Measurements from ENCODE around the gene LDLRAD3. TPM values are rescaled to one million over a fixed set of nuclear protein-coding genes. Genes with fewer than 3 reads are reported as not detected.

LDLRAD3 gene
- total RNA-seq, 1 experiment from 2014 or later = 55.7 TPM

DNA sequence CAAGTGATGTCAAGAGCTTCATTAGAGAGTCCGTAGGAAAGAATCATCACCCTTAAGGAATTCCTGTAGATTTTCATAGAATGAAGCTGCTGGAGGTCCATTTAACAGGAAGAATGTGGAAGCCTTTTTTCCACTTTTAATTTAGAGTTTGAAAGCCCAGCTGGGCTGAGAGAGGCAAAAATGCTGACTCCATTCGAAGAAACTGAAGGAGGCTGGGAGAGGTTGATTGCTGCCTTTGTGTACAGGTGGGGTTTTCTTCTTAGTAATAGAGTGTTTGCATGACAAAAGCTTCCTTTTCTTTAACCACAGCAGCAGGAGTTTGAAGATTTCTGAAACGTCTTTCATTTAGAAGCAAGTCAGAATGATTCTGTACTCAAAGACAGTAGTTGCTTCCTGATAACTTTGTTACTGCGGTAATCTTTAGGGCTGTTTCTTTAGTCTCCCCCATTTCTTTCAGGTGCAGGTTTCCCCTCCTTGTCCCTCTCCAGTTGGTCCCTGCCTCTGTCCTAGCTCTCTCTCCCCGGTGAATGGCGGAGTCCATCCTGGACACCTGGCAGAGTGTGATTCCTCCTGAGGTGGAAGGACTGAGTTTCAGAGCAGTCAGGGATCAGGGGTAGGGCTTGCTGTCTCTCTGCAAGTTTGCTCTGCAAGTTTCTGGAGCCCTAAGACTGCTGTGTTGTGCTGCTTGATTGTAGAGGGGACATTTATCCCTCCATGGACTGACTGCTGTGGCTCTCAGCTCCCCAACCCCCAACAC, 166.2 kb downstream of the LDLRAD3 start:
- no peak overlapping the region for H3K4me3 Mint-ChIP-seq (ENCODE audit: unreplicated experiment)
- TF ChIP-seq, protein P1, sequence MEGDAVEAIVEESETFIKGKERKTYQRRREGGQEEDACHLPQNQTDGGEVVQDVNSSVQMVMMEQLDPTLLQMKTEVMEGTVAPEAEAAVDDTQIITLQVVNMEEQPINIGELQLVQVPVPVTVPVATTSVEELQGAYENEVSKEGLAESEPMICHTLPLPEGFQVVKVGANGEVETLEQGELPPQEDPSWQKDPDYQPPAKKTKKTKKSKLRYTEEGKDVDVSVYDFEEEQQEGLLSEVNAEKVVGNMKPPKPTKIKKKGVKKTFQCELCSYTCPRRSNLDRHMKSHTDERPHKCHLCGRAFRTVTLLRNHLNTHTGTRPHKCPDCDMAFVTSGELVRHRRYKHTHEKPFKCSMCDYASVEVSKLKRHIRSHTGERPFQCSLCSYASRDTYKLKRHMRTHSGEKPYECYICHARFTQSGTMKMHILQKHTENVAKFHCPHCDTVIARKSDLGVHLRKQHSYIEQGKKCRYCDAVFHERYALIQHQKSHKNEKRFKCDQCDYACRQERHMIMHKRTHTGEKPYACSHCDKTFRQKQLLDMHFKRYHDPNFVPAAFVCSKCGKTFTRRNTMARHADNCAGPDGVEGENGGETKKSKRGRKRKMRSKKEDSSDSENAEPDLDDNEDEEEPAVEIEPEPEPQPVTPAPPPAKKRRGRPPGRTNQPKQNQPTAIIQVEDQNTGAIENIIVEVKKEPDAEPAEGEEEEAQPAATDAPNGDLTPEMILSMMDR (IDR thresholded peaks at IDR 0.05; ENCODE audit: unreplicated experiment) = no peak
- intact Hi-C loops (cut with micrococcal nuclease) = no loop called here
- no TSS peak for BruUV-seq (replicated peaks)
- ChIA-PET CTCF (interaction anchor here (1.1 to 1.6 kb wide), 2 partner anchors 24 to 288 kb away, joined by 3 to 5 read pairs; no protein-coding TSS in a partner anchor), POLR2A (interaction anchor here (1.4 kb wide), 1 partner anchor 12 kb away, joined by 3 read pairs; no protein-coding TSS in a partner anchor)
- H3K9me3 Mint-ChIP-seq (ENCODE audit: unreplicated experiment) = peaks cover 11% of the 10 kb centered on the region
- no peak overlapping the region for H3K27ac Mint-ChIP-seq (ENCODE audit: low read depth, unreplicated experiment)
- no peaks in the 10 kb centered on the region for H3K27me3 Mint-ChIP-seq (ENCODE audit: insufficient read depth, unreplicated experiment)
- no peaks in the 10 kb centered on the region for H3K4me1 Mint-ChIP-seq (ENCODE audit: insufficient read depth, unreplicated experiment)
- no peak for DNase-seq (ENCODE audit: unreplicated experiment)
- H3K36me3 Mint-ChIP-seq (ENCODE audit: insufficient read depth, unreplicated experiment) = peaks cover 91% of the 10 kb centered on the region

DNA sequence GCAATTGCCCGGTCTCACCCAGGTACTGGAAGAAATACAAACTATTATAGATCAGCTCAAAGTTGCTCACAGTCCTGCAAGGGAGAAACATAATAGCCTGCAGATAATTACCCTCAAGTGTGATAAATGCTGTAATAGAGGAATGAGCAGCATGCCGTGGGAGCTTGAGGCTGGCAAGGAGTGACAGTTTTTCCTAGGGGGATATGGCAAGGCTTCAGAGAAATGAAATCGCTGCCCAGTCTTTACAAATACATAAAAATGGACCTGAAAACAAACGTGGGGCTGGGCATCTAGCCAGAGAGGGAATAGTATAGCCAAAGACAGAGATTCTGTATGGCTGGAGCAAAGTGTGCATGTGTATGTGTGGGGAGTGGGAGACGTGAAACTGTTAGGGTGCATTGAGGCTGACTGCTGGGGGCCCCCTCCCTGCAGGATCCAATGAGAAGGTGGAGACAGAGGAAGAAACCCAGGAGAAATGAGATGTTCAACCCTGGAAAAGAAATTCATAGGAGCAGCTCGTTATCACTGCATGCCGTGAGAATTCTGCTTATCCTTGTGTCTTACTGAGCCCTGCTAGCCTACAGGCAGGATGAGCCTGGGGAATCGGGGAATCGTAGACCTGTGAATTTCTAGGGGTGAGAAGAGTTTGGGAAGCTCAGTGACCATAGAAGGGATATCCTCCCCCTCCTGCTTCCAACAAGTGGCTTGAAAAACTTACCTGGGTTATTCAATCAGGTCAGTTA, 167.0 kb downstream of the LDLRAD3 start:
- peaks cover 93% of the 10 kb centered on the region for H3K36me3 Mint-ChIP-seq (ENCODE audit: insufficient read depth, unreplicated experiment)
- DNase-seq (ENCODE audit: unreplicated experiment) = no peak
- H3K27me3 Mint-ChIP-seq (ENCODE audit: insufficient read depth, unreplicated experiment) = no peaks in the 10 kb centered on the region
- POLR2A ChIA-PET = interaction anchor here (0.6 to 1.1 kb wide), 2 partner anchors 27 to 74 kb away, joined by 3 read pairs; no protein-coding TSS in a partner anchor
- peaks cover 11% of the 10 kb centered on the region for H3K9me3 Mint-ChIP-seq (ENCODE audit: unreplicated experiment)
- BruUV-seq (replicated peaks) = no TSS peak
- intact Hi-C loops (cut with micrococcal nuclease) = no loop called here
- H3K4me1 Mint-ChIP-seq (ENCODE audit: insufficient read depth, unreplicated experiment) = no peaks in the 10 kb centered on the region
- CTCF ChIA-PET = interaction anchor here (0.7 kb wide), 1 partner anchor 74 kb away, joined by 3 read pairs; no protein-coding TSS in a partner anchor
- H3K4me3 Mint-ChIP-seq (ENCODE audit: unreplicated experiment) = no peak overlapping the region
- TF ChIP-seq, protein P1 (IDR thresholded peaks at IDR 0.05; ENCODE audit: unreplicated experiment) = no peak
- H3K27ac Mint-ChIP-seq (ENCODE audit: low read depth, unreplicated experiment) = no peak overlapping the region

DNA sequence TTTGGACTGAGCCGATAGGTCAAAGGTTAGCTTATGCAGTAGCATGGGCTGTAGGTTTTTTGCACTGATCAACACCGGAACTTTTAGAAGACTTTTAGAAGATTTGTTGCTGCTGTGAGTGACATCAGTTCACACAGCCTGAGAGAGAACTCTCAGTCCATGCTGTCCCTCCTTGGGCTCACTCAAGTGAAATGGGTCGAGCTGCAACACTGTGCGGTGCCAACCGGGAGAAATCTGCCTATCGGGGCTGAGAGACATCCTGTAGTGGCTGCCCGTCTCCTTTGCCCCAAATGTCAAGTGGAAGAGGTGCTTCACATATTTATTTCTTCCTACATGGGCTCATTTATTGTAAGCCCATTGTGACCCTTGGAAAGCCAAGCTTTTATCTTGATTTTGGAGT, 170.2 kb downstream of the LDLRAD3 start:
- H3K4me1 Mint-ChIP-seq (ENCODE audit: insufficient read depth, unreplicated experiment) = no peaks in the 10 kb centered on the region
- TF ChIP-seq, protein P1 (IDR thresholded peaks at IDR 0.05; ENCODE audit: unreplicated experiment) = no peak
- intact Hi-C loops (cut with micrococcal nuclease) = no loop called here
- ChIA-PET POLR2A (no interaction called here), CTCF (interaction anchor here (0.7 to 1.2 kb wide), 4 partner anchors 10 to 34 kb away, joined by 3 to 4 read pairs (median 3); no protein-coding TSS in a partner anchor)
- no peak overlapping the region for H3K4me3 Mint-ChIP-seq (ENCODE audit: unreplicated experiment)
- peaks cover 11% of the 10 kb centered on the region for H3K9me3 Mint-ChIP-seq (ENCODE audit: unreplicated experiment)
- BruUV-seq (replicated peaks) = no TSS peak
- H3K27me3 Mint-ChIP-seq (ENCODE audit: insufficient read depth, unreplicated experiment) = no peaks in the 10 kb centered on the region
- no peak overlapping the region for H3K27ac Mint-ChIP-seq (ENCODE audit: low read depth, unreplicated experiment)
- DNase-seq (ENCODE audit: unreplicated experiment) = no peak
- peaks cover 84% of the 10 kb centered on the region for H3K36me3 Mint-ChIP-seq (ENCODE audit: insufficient read depth, unreplicated experiment)

DNA sequence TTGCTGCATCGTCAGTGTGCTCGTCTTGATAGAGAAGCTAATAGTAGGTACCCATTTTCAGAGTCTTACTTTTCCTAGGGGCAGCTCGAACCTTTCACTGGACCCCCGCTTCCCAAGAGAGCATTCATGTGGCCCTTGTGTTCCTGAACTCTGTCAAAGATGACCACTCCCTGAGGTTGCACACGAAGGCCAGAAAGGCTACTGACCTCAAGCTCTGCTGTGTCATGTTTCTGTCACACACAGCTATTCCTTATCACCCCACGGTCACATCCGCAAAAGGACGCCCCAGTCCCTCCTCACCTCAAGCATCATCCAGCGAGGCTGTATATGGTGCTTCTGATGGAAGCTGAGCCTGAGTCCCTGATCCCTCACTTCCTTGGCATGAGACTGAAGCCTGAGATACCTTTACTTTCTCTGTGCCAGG, 171.5 kb downstream of the LDLRAD3 start:
- peaks cover 11% of the 10 kb centered on the region for H3K9me3 Mint-ChIP-seq (ENCODE audit: unreplicated experiment)
- TF ChIP-seq, protein P1 (IDR thresholded peaks at IDR 0.05; ENCODE audit: unreplicated experiment) = no peak
- no TSS peak for BruUV-seq (replicated peaks)
- intact Hi-C loops (cut with micrococcal nuclease) = no loop called here
- no peaks in the 10 kb centered on the region for H3K27me3 Mint-ChIP-seq (ENCODE audit: insufficient read depth, unreplicated experiment)
- POLR2A ChIA-PET = no interaction called here
- no peak overlapping the region for H3K27ac Mint-ChIP-seq (ENCODE audit: low read depth, unreplicated experiment)
- no peak for DNase-seq (ENCODE audit: unreplicated experiment)
- H3K4me3 Mint-ChIP-seq (ENCODE audit: unreplicated experiment) = no peak overlapping the region
- H3K4me1 Mint-ChIP-seq (ENCODE audit: insufficient read depth, unreplicated experiment) = no peaks in the 10 kb centered on the region
- CTCF ChIA-PET = interaction anchor here (1.0 to 1.6 kb wide), 3 partner anchors 151 to 364 kb away, joined by 3 to 8 read pairs (median 4); no protein-coding TSS in a partner anchor
- H3K36me3 Mint-ChIP-seq (ENCODE audit: insufficient read depth, unreplicated experiment) = peaks cover 81% of the 10 kb centered on the region
